ENCODE results near the gene TTC28. TPM values are rescaled to one million over a fixed set of nuclear protein-coding genes. Genes with fewer than 3 reads are reported as not detected.
"Not testable (repeated sequence)": the region's sequence is repeated elsewhere in the genome, so short reads cannot be mapped to it uniquely, and the experiment has no call there.

Gene TTC28
- total RNA-seq, 1 donor from 2014 or later = 1.3 TPM

DNA sequence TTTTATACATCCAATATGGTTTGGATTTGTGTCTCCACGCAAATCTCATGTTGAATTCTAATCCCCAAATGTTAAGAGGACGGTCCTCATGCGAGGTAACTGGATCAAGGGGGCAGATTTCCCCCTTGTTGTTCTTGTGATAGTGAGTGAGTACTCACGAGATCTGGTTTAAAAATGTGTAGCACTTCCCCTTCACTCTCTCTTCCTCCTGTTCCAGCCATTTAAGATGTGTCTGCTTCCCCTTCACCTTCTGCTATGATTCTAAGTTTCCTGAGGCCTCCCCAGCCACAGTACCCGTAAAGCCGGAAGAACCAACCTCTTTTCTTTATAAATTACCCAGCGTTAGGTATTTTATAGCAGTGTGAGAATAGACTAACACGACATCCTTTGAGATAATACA lies 98.6 kb downstream of the TTC28 start:
- FAIRE-seq (no peak), DNase-seq (ENCODE audit: low read depth) (no peak)
- Histone ChIP-seq H3K27me3 (ENCODE audit: control insufficient read depth, insufficient read depth, low read length) (no peaks in the 10 kb centered on the region), H3K4me3 (ENCODE audit: low read depth, low read length) (no peak overlapping the region), H3K36me3 (ENCODE audit: control insufficient read depth, insufficient read depth, low read length) (no peaks in the 10 kb centered on the region)
- TF ChIP-seq, protein P1, sequence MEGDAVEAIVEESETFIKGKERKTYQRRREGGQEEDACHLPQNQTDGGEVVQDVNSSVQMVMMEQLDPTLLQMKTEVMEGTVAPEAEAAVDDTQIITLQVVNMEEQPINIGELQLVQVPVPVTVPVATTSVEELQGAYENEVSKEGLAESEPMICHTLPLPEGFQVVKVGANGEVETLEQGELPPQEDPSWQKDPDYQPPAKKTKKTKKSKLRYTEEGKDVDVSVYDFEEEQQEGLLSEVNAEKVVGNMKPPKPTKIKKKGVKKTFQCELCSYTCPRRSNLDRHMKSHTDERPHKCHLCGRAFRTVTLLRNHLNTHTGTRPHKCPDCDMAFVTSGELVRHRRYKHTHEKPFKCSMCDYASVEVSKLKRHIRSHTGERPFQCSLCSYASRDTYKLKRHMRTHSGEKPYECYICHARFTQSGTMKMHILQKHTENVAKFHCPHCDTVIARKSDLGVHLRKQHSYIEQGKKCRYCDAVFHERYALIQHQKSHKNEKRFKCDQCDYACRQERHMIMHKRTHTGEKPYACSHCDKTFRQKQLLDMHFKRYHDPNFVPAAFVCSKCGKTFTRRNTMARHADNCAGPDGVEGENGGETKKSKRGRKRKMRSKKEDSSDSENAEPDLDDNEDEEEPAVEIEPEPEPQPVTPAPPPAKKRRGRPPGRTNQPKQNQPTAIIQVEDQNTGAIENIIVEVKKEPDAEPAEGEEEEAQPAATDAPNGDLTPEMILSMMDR (IDR thresholded peaks at IDR 0.05; ENCODE audit: insufficient read depth, low read length, severe bottlenecking) = no peak

DNA sequence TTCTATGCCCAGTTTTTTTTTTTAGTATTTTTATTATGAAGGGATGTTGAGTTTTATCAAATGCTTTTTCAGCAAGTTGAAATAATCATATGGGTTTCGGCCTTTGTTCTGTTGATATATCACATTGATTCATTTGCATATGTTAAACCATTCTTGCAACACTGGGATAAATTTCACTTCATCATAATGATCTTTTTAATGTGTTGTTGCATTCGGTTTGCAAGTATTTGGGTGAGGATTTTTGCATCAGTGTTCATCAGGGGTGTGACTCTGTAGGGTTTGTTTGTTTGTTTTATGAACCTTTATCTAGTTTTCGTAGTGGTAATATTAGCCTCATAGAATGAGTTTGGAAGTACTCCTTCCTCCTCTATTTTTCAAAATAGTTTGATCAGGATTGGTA lies 103.5 kb downstream of the TTC28 start:
- H3K4me3 ChIP-seq (ENCODE audit: low read depth, low read length) = no peak overlapping the region
- no peaks in the 10 kb centered on the region for H3K36me3 ChIP-seq (ENCODE audit: control insufficient read depth, insufficient read depth, low read length)
- no peaks in the 10 kb centered on the region for H3K27me3 ChIP-seq (ENCODE audit: control insufficient read depth, insufficient read depth, low read length)
- FAIRE-seq = no peak
- TF ChIP-seq, protein P1 (IDR thresholded peaks at IDR 0.05; ENCODE audit: insufficient read depth, low read length, severe bottlenecking) = no peak
- no peak for DNase-seq (ENCODE audit: low read depth)

- FAIRE-seq (no peak), DNase-seq (ENCODE audit: low read depth) (no peak)
- H3K36me3 ChIP-seq (ENCODE audit: control insufficient read depth, insufficient read depth, low read length) = no peaks in the 10 kb centered on the region
- H3K4me3 ChIP-seq (ENCODE audit: low read depth, low read length) = no peak overlapping the region
- H3K27me3 ChIP-seq (ENCODE audit: control insufficient read depth, insufficient read depth, low read length) = no peaks in the 10 kb centered on the region
- TF ChIP-seq, protein P1 (IDR thresholded peaks at IDR 0.05; ENCODE audit: insufficient read depth, low read length, severe bottlenecking) = no peak
These were observed 105.4 kb downstream of the TTC28 start for GRCh38 chr22:28574159-28574788.

GRCh38 chr22:28570696-28571373 lies 108.8 kb downstream of the TTC28 start:
- H3K36me3 ChIP-seq (ENCODE audit: control insufficient read depth, insufficient read depth, low read length) = no peaks in the 10 kb centered on the region
- H3K27me3 ChIP-seq (ENCODE audit: control insufficient read depth, insufficient read depth, low read length) = no peaks in the 10 kb centered on the region
- H3K4me3 ChIP-seq (ENCODE audit: low read depth, low read length) = no peak overlapping the region
- FAIRE-seq (no peak), DNase-seq (ENCODE audit: low read depth) (peak; percentile 18)
- TF ChIP-seq, protein P1 (IDR thresholded peaks at IDR 0.05; ENCODE audit: insufficient read depth, low read length, severe bottlenecking) = no peak

- not testable (repeated sequence) for FAIRE-seq; H3K36me3 ChIP-seq (ENCODE audit: control insufficient read depth, insufficient read depth, low read length); H3K4me3 ChIP-seq (ENCODE audit: low read depth, low read length); H3K27me3 ChIP-seq (ENCODE audit: control insufficient read depth, insufficient read depth, low read length); DNase-seq (ENCODE audit: low read depth)
These were observed 110.7 kb downstream of the TTC28 start for GRCh38 chr22:28568974-28569373.

- H3K27me3 ChIP-seq (ENCODE audit: control insufficient read depth, insufficient read depth, low read length) = no peaks in the 10 kb centered on the region
- DNase-seq (ENCODE audit: low read depth) (no peak), FAIRE-seq (no peak)
- no peaks in the 10 kb centered on the region for H3K36me3 ChIP-seq (ENCODE audit: control insufficient read depth, insufficient read depth, low read length)
- no peak overlapping the region for H3K4me3 ChIP-seq (ENCODE audit: low read depth, low read length)
- TF ChIP-seq, protein P1 (IDR thresholded peaks at IDR 0.05; ENCODE audit: insufficient read depth, low read length, severe bottlenecking) = no peak
These were observed 111.5 kb downstream of the TTC28 start for GRCh38 chr22:28568099-28568498.

GRCh38 chr22:28566920-28567499 lies 112.6 kb downstream of the TTC28 start:
- H3K36me3 ChIP-seq (ENCODE audit: control insufficient read depth, insufficient read depth, low read length); FAIRE-seq; H3K27me3 ChIP-seq (ENCODE audit: control insufficient read depth, insufficient read depth, low read length): not testable (repeated sequence)

More at GRCh38 chr22:28566920-28567499, 112.6 kb downstream of the TTC28 start:
- H3K4me3 ChIP-seq (ENCODE audit: low read depth, low read length); DNase-seq (ENCODE audit: low read depth): not testable (repeated sequence)

All from bronchial epithelial cell (primary cell).